ENCODE measurements around the gene RGS16. TPM values are rescaled to one million over a fixed set of nuclear protein-coding genes. Genes with fewer than 3 reads are reported as not detected.

The RGS16 gene
- total and polyA plus RNA-seq, 2 donors (not counting 1 experiment from before 2014, with no cell fraction given), result 3.3 to 11.4 TPM

DNA sequence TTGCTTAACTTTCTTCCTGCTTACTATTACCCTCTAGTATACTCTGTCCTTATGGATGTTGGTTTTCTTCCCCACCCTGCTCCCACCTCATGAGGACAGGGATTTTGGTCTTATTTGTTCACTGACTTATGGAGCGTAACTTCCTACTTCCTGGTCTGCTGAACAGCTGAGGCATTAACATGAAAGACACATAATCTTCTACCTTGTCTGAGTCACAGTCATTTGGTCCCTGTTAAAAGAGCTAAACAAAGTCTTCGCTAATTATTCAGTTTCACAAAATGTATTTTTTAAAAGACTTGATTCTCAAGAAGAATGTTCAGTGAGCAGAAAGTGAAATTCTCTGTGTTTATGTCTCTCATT, 33.6 kb downstream of the RGS16 start:
- Histone ChIP-seq H4K20me1 (ENCODE audit: control insufficient read depth, insufficient read depth, low read length, poor library complexity, severe bottlenecking) (no peaks in the 10 kb centered on the region), H3K79me2 (ENCODE audit: control insufficient read depth, insufficient read depth, low read length) (no peaks in the 10 kb centered on the region), H2AFZ (ENCODE audit: insufficient read depth, low read depth, low read length, poor library complexity, severe bottlenecking) (peak overlapping the region; percentile 54), H3K27ac (ENCODE audit: low read length in 2 of 2) (peak overlapping the region; percentile 65 to 72), H3K4me3 (ENCODE audit: control extremely low read depth in 1 of 5, extremely low read depth in 1 of 5, insufficient read depth in 1 of 5, low read depth in 2 of 5, low read length in 4 of 5) (no peak overlapping the region), H3K36me3 (replicated peaks in 1 of 2; ENCODE audit: control extremely low read depth in 1 of 2, control insufficient read depth in 1 of 2, extremely low read depth in 1 of 2, insufficient read depth in 2 of 2, low read length in 1 of 2) (peaks cover 0 to 31% of the 10 kb centered on the region in 2 experiments), H3K9ac (ENCODE audit: low read length) (peak overlapping the region; percentile 9), H3K4me2 (replicated peaks; ENCODE audit: low read depth, low read length, poor library complexity, severe bottlenecking) (peak overlapping the region; percentile 35), H3K9me3 (ENCODE audit: control extremely low read depth in 1 of 3, control insufficient read depth in 2 of 3, insufficient read depth in 1 of 3, low read length in 2 of 3) (no peaks in the 10 kb centered on the region), H3K4me1 (ENCODE audit: control insufficient read depth in 2 of 2, insufficient read depth in 2 of 2, low read length in 2 of 2) (peaks cover 26 to 39% of the 10 kb centered on the region in 2 donors), H3K27me3 (replicated peaks in 1 of 4; ENCODE audit: control extremely low read depth in 1 of 4, control insufficient read depth in 3 of 4, insufficient read depth in 4 of 4, low read length in 3 of 4) (no peaks in the 10 kb centered on the region)
- peaks cover 15% of the 10 kb centered on the region for H3K4me1 Mint-ChIP-seq
- H3K27ac Mint-ChIP-seq, result no peak overlapping the region
- intact Hi-C loops (cut with micrococcal nuclease), result loop anchor here (2.0 kb wide), 1 partner anchor 18 kb away; the partner anchor contains the start of gene RNASEL
- no peaks in the 10 kb centered on the region for H3K9me3 Mint-ChIP-seq (ENCODE audit: insufficient read depth)
- H3K27me3 Mint-ChIP-seq, result no peaks in the 10 kb centered on the region
- DNase-seq, result peak; percentile 34
- peak; percentile 21 for ATAC-seq (ENCODE audit: low read depth)
- TF ChIP-seq EZH2 (IDR thresholded peaks at IDR 0.05; ENCODE audit: borderline replicate concordance, insufficient read depth, low read depth, low read length, poor library complexity, severe bottlenecking), result no peak
- TF ChIP-seq, protein P1, sequence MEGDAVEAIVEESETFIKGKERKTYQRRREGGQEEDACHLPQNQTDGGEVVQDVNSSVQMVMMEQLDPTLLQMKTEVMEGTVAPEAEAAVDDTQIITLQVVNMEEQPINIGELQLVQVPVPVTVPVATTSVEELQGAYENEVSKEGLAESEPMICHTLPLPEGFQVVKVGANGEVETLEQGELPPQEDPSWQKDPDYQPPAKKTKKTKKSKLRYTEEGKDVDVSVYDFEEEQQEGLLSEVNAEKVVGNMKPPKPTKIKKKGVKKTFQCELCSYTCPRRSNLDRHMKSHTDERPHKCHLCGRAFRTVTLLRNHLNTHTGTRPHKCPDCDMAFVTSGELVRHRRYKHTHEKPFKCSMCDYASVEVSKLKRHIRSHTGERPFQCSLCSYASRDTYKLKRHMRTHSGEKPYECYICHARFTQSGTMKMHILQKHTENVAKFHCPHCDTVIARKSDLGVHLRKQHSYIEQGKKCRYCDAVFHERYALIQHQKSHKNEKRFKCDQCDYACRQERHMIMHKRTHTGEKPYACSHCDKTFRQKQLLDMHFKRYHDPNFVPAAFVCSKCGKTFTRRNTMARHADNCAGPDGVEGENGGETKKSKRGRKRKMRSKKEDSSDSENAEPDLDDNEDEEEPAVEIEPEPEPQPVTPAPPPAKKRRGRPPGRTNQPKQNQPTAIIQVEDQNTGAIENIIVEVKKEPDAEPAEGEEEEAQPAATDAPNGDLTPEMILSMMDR (IDR thresholded peaks at IDR 0.05), result no peak
- ChIA-PET CTCF (interaction anchor here (0.7 to 3.3 kb wide), 5 partner anchors 18 to 214 kb away, joined by 3 to 22 read pairs (median 5); no protein-coding TSS in a partner anchor), POLR2A (interaction anchor here (0.7 to 1.4 kb wide), 2 partner anchors 18 to 212 kb away, joined by 3 to 4 read pairs; no protein-coding TSS in a partner anchor)
- WGBS (ENCODE audit: insufficient coverage), result 45% methylated on average over 1 of the region's 2 CpGs
- no peak overlapping the region for H3K4me3 Mint-ChIP-seq

- no peak overlapping the region for H3K4me3 Mint-ChIP-seq
- DNase-seq, result peak; percentile 31
- H3K27ac Mint-ChIP-seq, result no peak overlapping the region
- no peaks in the 10 kb centered on the region for H3K9me3 Mint-ChIP-seq (ENCODE audit: insufficient read depth)
- Histone ChIP-seq H3K4me2 (replicated peaks; ENCODE audit: low read depth, low read length, poor library complexity, severe bottlenecking) (peak overlapping the region; percentile 35), H4K20me1 (ENCODE audit: control insufficient read depth, insufficient read depth, low read length, poor library complexity, severe bottlenecking) (no peaks in the 10 kb centered on the region), H3K27me3 (replicated peaks in 1 of 4; ENCODE audit: control extremely low read depth in 1 of 4, control insufficient read depth in 3 of 4, insufficient read depth in 4 of 4, low read length in 3 of 4) (no peaks in the 10 kb centered on the region), H3K79me2 (ENCODE audit: control insufficient read depth, insufficient read depth, low read length) (no peaks in the 10 kb centered on the region), H3K27ac (ENCODE audit: low read length in 2 of 2) (peak overlapping the region; percentile 65 to 72), H3K4me3 (ENCODE audit: control extremely low read depth in 1 of 5, extremely low read depth in 1 of 5, insufficient read depth in 1 of 5, low read depth in 2 of 5, low read length in 4 of 5) (no peak overlapping the region), H2AFZ (ENCODE audit: insufficient read depth, low read depth, low read length, poor library complexity, severe bottlenecking) (peak overlapping the region; percentile 54), H3K9ac (ENCODE audit: low read length) (no peak overlapping the region), H3K36me3 (replicated peaks in 1 of 2; ENCODE audit: control extremely low read depth in 1 of 2, control insufficient read depth in 1 of 2, extremely low read depth in 1 of 2, insufficient read depth in 2 of 2, low read length in 1 of 2) (peaks cover 0 to 26% of the 10 kb centered on the region in 2 experiments), H3K4me1 (ENCODE audit: control insufficient read depth in 2 of 2, insufficient read depth in 2 of 2, low read length in 2 of 2) (peaks cover 26 to 39% of the 10 kb centered on the region in 2 donors), H3K9me3 (ENCODE audit: control extremely low read depth in 1 of 3, control insufficient read depth in 2 of 3, insufficient read depth in 1 of 3, low read length in 2 of 3) (no peaks in the 10 kb centered on the region)
- no peak for TF ChIP-seq EZH2 (IDR thresholded peaks at IDR 0.05; ENCODE audit: borderline replicate concordance, insufficient read depth, low read depth, low read length, poor library complexity, severe bottlenecking)
- TF ChIP-seq, protein P1 (IDR thresholded peaks at IDR 0.05), result no peak
- H3K27me3 Mint-ChIP-seq, result no peaks in the 10 kb centered on the region
- CTCF ChIA-PET, result interaction anchor here (0.7 to 3.3 kb wide), 7 partner anchors 18 to 215 kb away, joined by 3 to 22 read pairs (median 5); no protein-coding TSS in a partner anchor
- peaks cover 18% of the 10 kb centered on the region for H3K4me1 Mint-ChIP-seq
- POLR2A ChIA-PET, result interaction anchor here (1.4 kb wide), 1 partner anchor 18 kb away, joined by 3 read pairs; no protein-coding TSS in a partner anchor
- peak; percentile 40 for ATAC-seq (ENCODE audit: low read depth)
- 55% methylated on average over 5 of the region's 6 CpGs for WGBS (ENCODE audit: insufficient coverage)
- intact Hi-C loops (cut with micrococcal nuclease), result loop anchor here (2.0 kb wide), 1 partner anchor 19 kb away; the partner anchor contains the start of gene RNASEL
Observed at GRCh38 chr1:182569939-182570610, 34.1 kb downstream of the RGS16 start.
